HUES64 (cell line): Measurements from ENCODE around the gene THADA.

Source experiments
- H3K27ac ChIP-seq: 2 replicates; pipeline ENCODE4 v1.7.0; 2013; ENCODE audit warnings: low read depth, low read length, inconsistent platforms
- H3K27me3 ChIP-seq: 2 replicates; pipeline ENCODE4 v1.6.1; 2013; ENCODE audit warnings: mild to moderate bottlenecking, low read length; ENCODE audit not compliant: insufficient read depth
- H3K36me3 ChIP-seq: 2 replicates; pipeline ENCODE4 v1.6.1; 2013; ENCODE audit warnings: mild to moderate bottlenecking, low read length; ENCODE audit not compliant: insufficient read depth
- H3K4me1 ChIP-seq: 2 replicates; pipeline ENCODE4 v1.6.1; 2013; ENCODE audit warnings: mild to moderate bottlenecking, low read length, moderate library complexity; ENCODE audit not compliant: insufficient read depth
- H3K4me3 ChIP-seq: 2 replicates; pipeline ENCODE4 v1.5.1; 2013; ENCODE audit warnings: mild to moderate bottlenecking, low read length, moderate library complexity
- H3K9ac ChIP-seq: 2 replicates; pipeline ENCODE4 v1.6.1; 2013; ENCODE audit warnings: mild to moderate bottlenecking, low read depth, low read length
- H3K9me3 ChIP-seq: 2 replicates; pipeline ENCODE4 v1.6.1; 2013; ENCODE audit warnings: low read depth, low read length; ENCODE audit not compliant: insufficient read depth
- WGBS: fragments of 150-250, 120-280 bp; methylation state at CpG from one replicate; pipeline ENCODE4 v1.1.7; 2013; ENCODE audit warnings: missing lambda C conversion rate; 5-methylcytosine and 5-hydroxymethylcytosine counted together

The THADA gene

GRCh38 chr2:43314299-43314927 is 281.4 kb downstream of the THADA start:
- 0 out of 2 replicates have a peak, but pooled peaks cover 2% of the 10 kb centered on the region for H3K36me3 ChIP-seq
- no peaks in the 10 kb centered on the region for H3K4me1 ChIP-seq
- no peaks in the 10 kb centered on the region for H3K27me3 ChIP-seq
- no peak overlapping the region for H3K9ac ChIP-seq
- H3K9me3 ChIP-seq = no peaks in the 10 kb centered on the region
- no peak overlapping the region for H3K27ac ChIP-seq
- no peak overlapping the region for H3K4me3 ChIP-seq
- 93% methylated on average over 5 of the region's 5 CpGs for WGBS

GRCh38 chr2:43313642-43314017 is 282.2 kb downstream of the THADA start:
- no peaks in the 10 kb centered on the region for H3K9me3 ChIP-seq
- H3K27me3 ChIP-seq = no peaks in the 10 kb centered on the region
- no peaks in the 10 kb centered on the region for H3K4me1 ChIP-seq
- no peak overlapping the region for H3K4me3 ChIP-seq
- 95% methylated on average over 6 of the region's 6 CpGs for WGBS
- no peak overlapping the region for H3K27ac ChIP-seq
- H3K9ac ChIP-seq = no peak overlapping the region
- H3K36me3 ChIP-seq = no peaks in the 10 kb centered on the region

GRCh38 chr2:43312755-43313641 is 282.8 kb downstream of the THADA start:
- Histone ChIP-seq H3K36me3 (no peaks in the 10 kb centered on the region), H3K4me1 (no peaks in the 10 kb centered on the region), H3K9ac (no peak overlapping the region), H3K27ac (no peak overlapping the region), H3K4me3 (no peak overlapping the region), H3K27me3 (no peaks in the 10 kb centered on the region), H3K9me3 (no peaks in the 10 kb centered on the region)
- WGBS = 96% methylated on average over 6 of the region's 7 CpGs

- H3K27me3 ChIP-seq = no peaks in the 10 kb centered on the region
- H3K9me3 ChIP-seq = no peaks in the 10 kb centered on the region
- no peak overlapping the region for H3K27ac ChIP-seq
- no peaks in the 10 kb centered on the region for H3K36me3 ChIP-seq
- H3K9ac ChIP-seq = no peak overlapping the region
- H3K4me3 ChIP-seq = no peak overlapping the region
- no peaks in the 10 kb centered on the region for H3K4me1 ChIP-seq
Measured at GRCh38 chr2:43311276-43311675, 284.6 kb downstream of the THADA start.

GRCh38 chr2:43309935-43310334 is 285.9 kb downstream of the THADA start:
- Histone ChIP-seq H3K9me3 (no peaks in the 10 kb centered on the region), H3K36me3 (no peaks in the 10 kb centered on the region), H3K9ac (no peak overlapping the region), H3K27me3 (no peaks in the 10 kb centered on the region), H3K4me3 (no peak overlapping the region), H3K27ac (no peak overlapping the region), H3K4me1 (no peaks in the 10 kb centered on the region)
- no CpG with 5 or more reads among the region's 1 CpG for WGBS

GRCh38 chr2:43307973-43308372 is 287.9 kb downstream of the THADA start:
- Histone ChIP-seq H3K36me3 (no peaks in the 10 kb centered on the region), H3K9me3 (no peaks in the 10 kb centered on the region), H3K27ac (no peak overlapping the region), H3K4me1 (no peaks in the 10 kb centered on the region), H3K27me3 (no peaks in the 10 kb centered on the region), H3K9ac (no peak overlapping the region), H3K4me3 (no peak overlapping the region)
- 93% methylated on average over 3 of the region's 3 CpGs for WGBS

- Histone ChIP-seq H3K36me3 (no peaks in the 10 kb centered on the region), H3K9me3 (no peaks in the 10 kb centered on the region), H3K27ac (no peak overlapping the region), H3K4me3 (no peak overlapping the region), H3K27me3 (no peaks in the 10 kb centered on the region), H3K4me1 (peaks cover 4% of the 10 kb centered on the region; the same call in 1 of the 2 replicates), H3K9ac (no peak overlapping the region)
- 94% methylated on average over 2 of the region's 2 CpGs for WGBS
Measured at GRCh38 chr2:43307046-43307445, 288.8 kb downstream of the THADA start.

GRCh38 chr2:43306197-43306596 is 289.6 kb downstream of the THADA start:
- Histone ChIP-seq H3K27ac (no peak overlapping the region), H3K4me3 (no peak overlapping the region), H3K36me3 (no peaks in the 10 kb centered on the region), H3K4me1 (peaks cover 4% of the 10 kb centered on the region; the same call in 1 of the 2 replicates), H3K9ac (no peak overlapping the region), H3K27me3 (no peaks in the 10 kb centered on the region), H3K9me3 (no peaks in the 10 kb centered on the region)
- WGBS = 97% methylated on average over 5 of the region's 5 CpGs

- WGBS = 93% methylated on average over 2 of the region's 2 CpGs
- no peak overlapping the region for H3K9ac ChIP-seq
- no peaks in the 10 kb centered on the region for H3K27me3 ChIP-seq
- no peaks in the 10 kb centered on the region for H3K9me3 ChIP-seq
- peaks cover 4% of the 10 kb centered on the region; the same call in 1 of the 2 replicates for H3K4me1 ChIP-seq
- H3K36me3 ChIP-seq = no peaks in the 10 kb centered on the region
- no peak overlapping the region for H3K27ac ChIP-seq
- no peak overlapping the region for H3K4me3 ChIP-seq
Measured at GRCh38 chr2:43305517-43305916, 290.3 kb downstream of the THADA start.

GRCh38 chr2:43305012-43305411 is 290.8 kb downstream of the THADA start:
- WGBS = no CpG with 5 or more reads among the region's 2 CpGs
- no peak overlapping the region for H3K9ac ChIP-seq
- H3K4me3 ChIP-seq = no peak overlapping the region
- H3K27ac ChIP-seq = no peak overlapping the region
- H3K36me3 ChIP-seq = no peaks in the 10 kb centered on the region
- no peaks in the 10 kb centered on the region for H3K9me3 ChIP-seq
- H3K27me3 ChIP-seq = no peaks in the 10 kb centered on the region
- peaks cover 4% of the 10 kb centered on the region; the same call in 1 of the 2 replicates for H3K4me1 ChIP-seq

GRCh38 chr2:43303889-43304288 is 291.9 kb downstream of the THADA start:
- H3K4me3 ChIP-seq = no peak overlapping the region
- no peaks in the 10 kb centered on the region for H3K27me3 ChIP-seq
- H3K9me3 ChIP-seq = no peaks in the 10 kb centered on the region
- H3K4me1 ChIP-seq = peaks cover 4% of the 10 kb centered on the region; the same call in 1 of the 2 replicates
- no peak overlapping the region for H3K9ac ChIP-seq
- no peak overlapping the region for H3K27ac ChIP-seq
- 96% methylated on average over 3 of the region's 3 CpGs for whole genome bisulfite sequencing
- H3K36me3 ChIP-seq = no peaks in the 10 kb centered on the region
